ENCODE measurements around the gene MCAM.
A peak's percentile ranks its signal among the peaks of the same experiment; 100 is the strongest.

MCAM gene

GRCh38 chr11:119315131-119316015 is 1.6 kb downstream of the MCAM start:
- DNase-seq (ENCODE audit: low read depth), result peak; percentile 59
- peak overlapping the region; percentile 42 for H3K4me3 ChIP-seq (ENCODE audit: low read length)
- no peak for TF ChIP-seq CTCF (IDR thresholded peaks at IDR 0.05; ENCODE audit: insufficient read depth, low read depth, low read length, missing control alignments)

GRCh38 chr11:119314726-119315125 is 2.2 kb downstream of the MCAM start:
- H3K4me3 ChIP-seq (ENCODE audit: low read length), result no peak overlapping the region
- no peak for DNase-seq (ENCODE audit: low read depth)
- no peak for TF ChIP-seq CTCF (IDR thresholded peaks at IDR 0.05; ENCODE audit: insufficient read depth, low read depth, low read length, missing control alignments)

- no peak for TF ChIP-seq CTCF (IDR thresholded peaks at IDR 0.05; ENCODE audit: insufficient read depth, low read depth, low read length, missing control alignments)
- H3K4me3 ChIP-seq (ENCODE audit: low read length), result no peak overlapping the region
- peak; percentile 17 for DNase-seq (ENCODE audit: low read depth)
Observed at GRCh38 chr11:119310682-119311052, 6.3 kb downstream of the MCAM start.

GRCh38 chr11:119309953-119310681 is 6.8 kb downstream of the MCAM start:
- DNase-seq (ENCODE audit: low read depth), result no peak
- H3K4me3 ChIP-seq (ENCODE audit: low read length), result no peak overlapping the region
- TF ChIP-seq CTCF (IDR thresholded peaks at IDR 0.05; ENCODE audit: insufficient read depth, low read depth, low read length, missing control alignments), result no peak

GRCh38 chr11:119309411-119309810 is 7.5 kb downstream of the MCAM start:
- no peak for DNase-seq (ENCODE audit: low read depth)
- no peak for TF ChIP-seq CTCF (IDR thresholded peaks at IDR 0.05; ENCODE audit: insufficient read depth, low read depth, low read length, missing control alignments)
- no peak overlapping the region for H3K4me3 ChIP-seq (ENCODE audit: low read length)

- DNase-seq (ENCODE audit: low read depth), result no peak
- H3K4me3 ChIP-seq (ENCODE audit: low read length), result no peak overlapping the region
- no peak for TF ChIP-seq CTCF (IDR thresholded peaks at IDR 0.05; ENCODE audit: insufficient read depth, low read depth, low read length, missing control alignments)
Observed at GRCh38 chr11:119307974-119308373, 9.0 kb downstream of the MCAM start.
